ENCODE data around the gene NDUFC1. TPM values are rescaled to one million over a fixed set of nuclear protein-coding genes. Genes with fewer than 3 reads are reported as not detected.

The NDUFC1 gene
- total RNA-seq, 1 donor from 2014 or later = 19.4 TPM

- peak overlapping the region; percentile 84 for H3K4me3 Mint-ChIP-seq (ENCODE audit: unreplicated experiment)
- TF ChIP-seq CTCF (IDR thresholded peaks at IDR 0.05; ENCODE audit: partially characterized antibody, unreplicated experiment) = no peak
- H3K27ac Mint-ChIP-seq (ENCODE audit: unreplicated experiment) = no peak overlapping the region
- no peaks in the 10 kb centered on the region for H3K4me1 Mint-ChIP-seq (ENCODE audit: low read depth, unreplicated experiment)
- DNase-seq = peak; percentile 35
- peaks cover 6% of the 10 kb centered on the region for H3K27me3 Mint-ChIP-seq (ENCODE audit: unreplicated experiment)
- no peaks in the 10 kb centered on the region for H3K36me3 Mint-ChIP-seq (ENCODE audit: unreplicated experiment)
- no peaks in the 10 kb centered on the region for H3K9me3 Mint-ChIP-seq (ENCODE audit: unreplicated experiment)
These were observed 23.1 kb downstream of the NDUFC1 start for GRCh38 chr4:139278912-139279759.

DNA sequence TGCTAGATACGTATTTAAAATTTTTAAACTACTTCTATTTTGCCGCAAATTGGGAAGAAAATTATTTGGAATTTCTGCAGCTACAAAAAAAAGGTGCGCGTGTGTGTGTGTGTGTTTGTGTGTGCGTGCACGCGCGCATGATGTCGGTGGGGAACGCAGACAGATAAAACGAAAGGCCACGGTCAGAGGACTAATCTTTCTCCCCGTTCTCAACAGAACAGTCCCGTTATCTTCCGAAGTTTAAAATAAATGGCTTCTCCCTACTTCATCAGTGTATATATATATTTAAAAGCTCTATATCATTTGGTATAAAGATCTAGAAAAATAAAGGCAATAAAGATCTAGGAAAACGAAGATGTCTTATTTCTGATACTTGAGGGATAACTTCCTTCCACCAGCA lies 23.8 kb downstream of the NDUFC1 start:
- Mint-ChIP-seq H3K4me3 (ENCODE audit: unreplicated experiment) (peak overlapping the region; percentile 84), H3K27ac (ENCODE audit: unreplicated experiment) (no peak overlapping the region), H3K27me3 (ENCODE audit: unreplicated experiment) (peaks cover 6% of the 10 kb centered on the region), H3K9me3 (ENCODE audit: unreplicated experiment) (no peaks in the 10 kb centered on the region), H3K4me1 (ENCODE audit: low read depth, unreplicated experiment) (no peaks in the 10 kb centered on the region), H3K36me3 (ENCODE audit: unreplicated experiment) (no peaks in the 10 kb centered on the region)
- DNase-seq = no peak
- no peak for TF ChIP-seq CTCF (IDR thresholded peaks at IDR 0.05; ENCODE audit: partially characterized antibody, unreplicated experiment)

- Mint-ChIP-seq H3K4me1 (ENCODE audit: low read depth, unreplicated experiment) (no peaks in the 10 kb centered on the region), H3K36me3 (ENCODE audit: unreplicated experiment) (no peaks in the 10 kb centered on the region), H3K27ac (ENCODE audit: unreplicated experiment) (no peak overlapping the region), H3K9me3 (ENCODE audit: unreplicated experiment) (no peaks in the 10 kb centered on the region), H3K27me3 (ENCODE audit: unreplicated experiment) (peaks cover 6% of the 10 kb centered on the region), H3K4me3 (ENCODE audit: unreplicated experiment) (no peak overlapping the region)
- DNase-seq = no peak
- no peak for TF ChIP-seq CTCF (IDR thresholded peaks at IDR 0.05; ENCODE audit: partially characterized antibody, unreplicated experiment)
These were observed 27.0 kb downstream of the NDUFC1 start for GRCh38 chr4:139275281-139275735.

DNA sequence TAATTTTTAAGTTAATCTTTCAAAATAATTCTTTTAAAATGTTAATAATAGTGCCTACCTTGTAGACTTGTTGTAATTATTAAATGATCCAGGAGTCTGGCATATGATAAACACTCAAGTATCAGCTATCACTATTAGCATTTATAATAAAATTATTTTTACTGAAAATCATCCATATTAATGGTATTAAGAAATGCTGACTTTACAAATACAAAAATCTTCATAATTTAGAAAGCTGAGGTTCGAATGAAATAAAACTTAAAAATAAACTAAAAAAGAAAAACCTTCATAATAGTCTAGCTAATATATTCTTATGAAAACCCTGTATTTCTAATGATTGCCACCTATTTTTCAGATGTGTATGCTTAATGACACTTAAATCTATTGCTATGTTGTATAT lies 27.5 kb downstream of the NDUFC1 start:
- TF ChIP-seq CTCF (IDR thresholded peaks at IDR 0.05; ENCODE audit: partially characterized antibody, unreplicated experiment) = no peak
- Mint-ChIP-seq H3K4me1 (ENCODE audit: low read depth, unreplicated experiment) (no peaks in the 10 kb centered on the region), H3K36me3 (ENCODE audit: unreplicated experiment) (no peaks in the 10 kb centered on the region), H3K27ac (ENCODE audit: unreplicated experiment) (no peak overlapping the region), H3K4me3 (ENCODE audit: unreplicated experiment) (no peak overlapping the region), H3K9me3 (ENCODE audit: unreplicated experiment) (no peaks in the 10 kb centered on the region), H3K27me3 (ENCODE audit: unreplicated experiment) (peaks cover 4% of the 10 kb centered on the region)
- no peak for DNase-seq

GRCh38 chr4:139273835-139274234 lies 28.4 kb downstream of the NDUFC1 start:
- H3K9me3 Mint-ChIP-seq (ENCODE audit: unreplicated experiment) = no peaks in the 10 kb centered on the region
- H3K4me3 Mint-ChIP-seq (ENCODE audit: unreplicated experiment) = no peak overlapping the region
- TF ChIP-seq CTCF (IDR thresholded peaks at IDR 0.05; ENCODE audit: partially characterized antibody, unreplicated experiment) = no peak
- H3K36me3 Mint-ChIP-seq (ENCODE audit: unreplicated experiment) = no peaks in the 10 kb centered on the region
- no peaks in the 10 kb centered on the region for H3K4me1 Mint-ChIP-seq (ENCODE audit: low read depth, unreplicated experiment)
- no peak overlapping the region for H3K27ac Mint-ChIP-seq (ENCODE audit: unreplicated experiment)
- H3K27me3 Mint-ChIP-seq (ENCODE audit: unreplicated experiment) = peaks cover 3% of the 10 kb centered on the region
- no peak for DNase-seq
